Umbilical cord (tissue), 2 donors: ENCODE results near the gene PALM. TPM values are rescaled to one million over a fixed set of nuclear protein-coding genes. Genes with fewer than 3 reads are reported as not detected.
"Not testable (repeated sequence)": the region's sequence is repeated elsewhere in the genome, so short reads cannot be mapped to it uniquely, and the experiment has no call there.

ENCODE experiments used
- DNase-seq: peaks from one replicate; pipeline ENCODE4 v3.0.0-alpha.2; 2015; ENCODE audit warnings: low spot score
- total RNA-seq: library from RNA; depleted of rRNA; stranded (reverse); fragments of >200 nt; gene quantifications from one replicate; pipeline ENCODE4 v1.2.3, GENCODE V29; 2014; ENCODE audit warnings: low replicate concordance; ENCODE audit not compliant: insufficient read depth

The PALM gene
- total RNA-seq, 1 donor from 2014 or later, result 30.6 TPM

DNA sequence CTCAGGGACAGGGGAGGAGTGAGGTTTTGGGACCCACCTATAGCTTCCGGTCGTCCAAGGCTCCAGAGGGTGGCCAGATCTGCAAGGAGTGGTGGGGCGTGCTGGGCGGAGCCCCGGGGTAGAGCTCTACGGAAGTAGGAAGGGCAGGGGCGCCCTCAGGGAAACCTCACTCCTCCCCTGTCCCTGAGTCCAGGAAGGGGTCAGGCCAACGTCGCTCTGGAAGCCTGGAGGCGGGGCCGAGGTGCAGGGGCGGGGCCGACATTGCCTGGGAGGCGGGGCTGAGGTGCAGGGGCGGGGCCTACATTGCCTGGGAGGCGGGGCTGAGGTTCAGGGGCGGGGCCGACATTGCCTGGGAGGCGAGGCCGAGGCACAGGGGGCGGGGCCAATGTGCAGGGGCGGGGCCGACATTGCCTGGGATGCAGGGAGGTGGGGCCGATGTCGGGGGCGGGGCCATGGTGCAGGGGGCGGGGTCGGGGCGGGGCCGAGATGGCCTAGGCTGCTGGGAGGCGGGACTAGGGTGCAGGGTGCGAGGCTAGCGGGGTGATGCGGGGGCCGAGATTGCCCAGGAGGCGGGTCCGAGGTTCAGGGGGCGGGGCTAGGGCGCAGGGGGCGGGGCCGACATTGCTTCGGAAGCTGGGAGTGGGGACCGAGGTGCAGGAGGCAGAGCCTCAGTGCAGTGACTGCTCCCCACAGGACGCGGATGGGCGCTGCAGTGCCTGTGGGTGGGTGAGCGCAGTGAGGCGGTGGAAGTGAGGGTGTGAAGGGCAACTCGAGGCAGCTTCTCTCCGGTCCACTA is 4.9 kb upstream of the PALM start:
- no peak for DNase-seq

DNA sequence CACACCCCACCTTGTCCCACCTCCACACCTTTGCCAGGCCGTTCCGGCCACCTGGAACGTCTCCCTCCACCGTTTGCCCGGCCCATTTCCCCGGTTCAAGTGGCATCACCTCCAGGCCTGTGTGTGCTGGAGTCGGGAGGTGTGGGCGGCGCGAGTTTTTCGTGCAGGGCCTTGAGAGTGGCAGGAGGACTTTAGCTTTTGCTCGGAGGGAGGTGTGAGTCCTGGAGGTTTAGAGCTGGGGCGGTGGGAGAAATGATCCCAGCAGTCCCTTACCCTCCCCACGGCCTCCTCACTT is 4.3 kb upstream of the PALM start:
- no peak for DNase-seq

DNA sequence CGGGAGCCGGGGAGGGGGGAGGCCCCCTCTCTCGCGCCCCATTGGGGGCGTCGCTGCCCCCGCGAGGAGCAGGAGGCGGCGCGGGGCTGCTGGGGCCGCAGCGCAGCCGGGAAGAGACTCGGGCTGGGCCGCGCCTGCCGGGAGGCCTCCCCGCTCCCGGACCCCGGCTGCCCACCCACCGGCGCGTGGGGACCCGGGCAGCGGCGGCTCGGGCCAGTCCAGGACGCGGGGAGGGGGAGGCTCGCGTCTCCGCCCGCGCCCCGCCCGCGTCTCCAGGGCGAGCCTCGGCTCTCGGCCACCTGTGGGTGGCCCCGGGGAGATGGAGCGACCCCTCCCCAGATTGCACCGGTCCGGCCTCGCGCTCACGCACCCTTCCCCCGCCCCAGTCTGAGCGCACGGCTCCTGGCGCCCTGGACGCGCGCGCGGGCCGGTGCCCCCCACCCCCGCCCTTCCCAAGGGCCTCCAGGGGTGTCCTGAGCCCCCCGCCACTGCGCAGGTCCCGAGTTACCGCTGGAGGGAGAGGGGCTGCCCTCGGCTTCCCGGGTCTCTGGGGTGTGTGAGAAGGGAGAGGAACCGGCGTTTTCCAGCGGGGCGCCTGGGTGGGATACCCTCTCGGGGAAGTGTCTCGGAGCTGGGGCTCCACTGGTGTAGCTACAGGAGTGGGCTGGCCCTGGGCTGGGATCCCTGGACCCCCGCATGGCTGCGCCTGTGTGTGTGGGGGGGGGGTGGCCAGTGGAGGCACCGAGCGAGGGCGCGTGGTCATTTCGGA is 645 bp downstream of the PALM start:
- DNase-seq, result no peak

DNA sequence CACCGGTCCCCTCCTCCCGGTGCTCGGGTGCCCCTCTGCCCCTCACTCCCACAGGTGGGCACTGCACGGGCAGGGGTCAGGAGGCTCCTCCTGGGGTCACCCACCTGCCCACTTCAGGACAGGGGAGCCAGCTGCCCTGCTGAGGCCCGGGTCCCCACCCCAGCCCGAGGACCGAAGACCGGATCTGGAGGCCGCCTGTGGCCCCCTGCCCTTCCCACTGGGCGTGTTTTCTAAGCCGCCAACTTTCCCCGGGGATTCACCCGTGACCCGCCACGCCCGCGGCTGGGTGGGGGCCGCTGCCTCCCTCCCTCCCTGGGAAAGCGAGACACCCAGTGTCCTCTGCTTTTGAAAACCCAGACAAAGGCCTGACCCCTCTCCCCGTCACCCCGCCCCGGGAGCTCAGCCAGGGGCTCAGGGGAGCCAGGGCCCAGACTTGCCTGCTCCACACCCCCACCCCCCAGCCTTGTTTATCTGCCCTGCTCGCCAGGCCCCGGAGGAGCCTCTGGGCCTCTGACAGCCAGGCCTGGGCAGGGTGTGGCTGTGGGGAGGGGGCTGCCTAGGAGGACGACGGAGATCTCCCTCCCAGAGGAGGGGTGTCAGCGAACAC is 1.3 kb downstream of the PALM start:
- peak; percentile 71 for DNase-seq

DNA sequence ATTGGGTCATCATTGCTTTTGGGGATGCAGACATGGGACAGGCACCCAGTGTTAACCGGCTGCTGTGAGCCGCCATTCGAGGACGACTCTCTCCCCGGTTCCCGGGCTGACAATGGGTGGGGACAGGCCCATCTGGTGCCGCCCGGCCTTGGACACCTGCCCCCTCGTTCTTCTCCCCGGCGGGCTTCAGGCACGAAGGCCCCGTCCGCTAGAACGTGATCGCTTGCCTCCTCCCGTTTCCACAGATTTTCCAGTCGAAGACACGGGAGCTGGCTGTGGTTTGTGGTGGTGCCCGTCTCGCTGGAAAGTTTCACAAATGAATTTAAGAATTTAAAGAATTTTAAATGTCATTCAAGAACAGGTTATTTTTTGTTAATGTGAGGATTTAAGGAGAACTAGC is 2.0 kb downstream of the PALM start:
- no peak for DNase-seq

DNA sequence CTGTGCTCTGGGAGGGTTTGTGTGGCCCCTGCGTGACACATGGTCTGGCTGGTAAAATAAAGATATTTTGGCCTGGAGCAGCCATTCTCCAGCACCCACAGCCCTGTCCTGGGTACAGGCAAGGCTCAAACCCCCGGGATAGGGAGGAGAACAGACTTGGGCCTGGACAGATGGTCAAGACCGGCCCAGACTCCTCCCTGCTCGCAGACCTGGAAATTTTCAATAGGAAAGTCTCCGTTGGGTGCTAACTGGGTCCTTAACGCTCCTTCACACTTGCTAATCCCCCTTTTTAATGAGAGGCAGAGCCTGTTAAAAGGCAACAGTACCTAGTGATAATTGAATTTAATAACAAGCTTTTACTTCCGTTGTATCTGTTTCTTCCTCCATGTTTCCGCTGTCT is 2.5 kb downstream of the PALM start:
- no peak for DNase-seq

DNA sequence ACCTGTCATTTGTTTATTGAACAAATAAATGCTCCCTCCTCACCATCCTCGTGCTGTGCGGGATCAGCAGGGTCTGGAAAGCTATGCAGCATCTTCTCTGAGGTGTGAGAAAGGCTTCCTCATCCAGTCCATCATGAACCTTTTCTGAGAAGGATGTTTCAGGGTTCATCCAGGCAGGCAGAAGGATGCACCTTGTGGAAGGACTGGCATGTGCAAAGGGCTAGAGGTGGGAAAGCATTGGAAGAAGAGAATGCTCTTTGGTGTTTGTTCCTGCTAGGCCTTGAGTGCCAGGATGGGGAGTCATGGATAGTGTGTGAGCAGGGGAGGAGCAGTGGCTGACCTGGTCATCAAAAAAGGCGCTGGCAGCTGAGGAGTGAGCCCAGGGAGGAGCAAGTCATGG is 6.6 kb downstream of the PALM start:
- DNase-seq, result no peak

DNA sequence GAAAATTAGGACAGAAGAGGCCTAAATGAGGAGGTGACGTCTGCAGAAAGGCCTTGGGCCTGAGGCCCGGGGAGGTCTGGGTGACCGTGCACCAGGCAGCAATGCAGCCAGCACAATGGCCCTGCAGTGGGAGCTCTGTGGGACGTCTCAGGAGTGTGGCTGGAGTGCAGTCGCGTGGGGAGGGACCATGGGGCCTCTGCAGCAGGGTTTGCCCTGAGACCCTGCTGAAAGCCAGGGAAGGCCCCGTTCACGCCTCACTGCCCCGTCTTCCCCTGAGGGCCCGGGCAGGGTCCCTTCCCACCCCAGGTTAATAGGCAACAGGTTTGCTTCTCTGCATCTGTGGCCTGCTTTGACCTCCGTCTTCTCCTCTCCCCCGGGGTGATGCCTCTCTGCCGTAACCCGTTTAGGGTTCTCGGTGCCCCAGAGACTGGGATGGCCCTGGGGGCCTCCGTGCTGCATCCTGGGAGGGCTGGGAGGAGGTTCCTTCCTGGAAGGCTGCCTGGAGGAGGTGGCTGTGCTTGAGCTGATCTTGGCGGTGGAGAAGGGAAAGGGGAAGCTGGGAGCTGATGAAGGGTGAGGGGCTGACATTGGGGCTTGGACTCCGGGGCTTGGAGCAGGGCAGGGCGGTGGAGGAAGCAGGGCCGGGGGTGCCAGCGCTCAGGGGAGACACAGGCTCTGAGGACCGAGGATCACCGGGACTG is 9.7 kb downstream of the PALM start:
- DNase-seq, result no peak

DNA sequence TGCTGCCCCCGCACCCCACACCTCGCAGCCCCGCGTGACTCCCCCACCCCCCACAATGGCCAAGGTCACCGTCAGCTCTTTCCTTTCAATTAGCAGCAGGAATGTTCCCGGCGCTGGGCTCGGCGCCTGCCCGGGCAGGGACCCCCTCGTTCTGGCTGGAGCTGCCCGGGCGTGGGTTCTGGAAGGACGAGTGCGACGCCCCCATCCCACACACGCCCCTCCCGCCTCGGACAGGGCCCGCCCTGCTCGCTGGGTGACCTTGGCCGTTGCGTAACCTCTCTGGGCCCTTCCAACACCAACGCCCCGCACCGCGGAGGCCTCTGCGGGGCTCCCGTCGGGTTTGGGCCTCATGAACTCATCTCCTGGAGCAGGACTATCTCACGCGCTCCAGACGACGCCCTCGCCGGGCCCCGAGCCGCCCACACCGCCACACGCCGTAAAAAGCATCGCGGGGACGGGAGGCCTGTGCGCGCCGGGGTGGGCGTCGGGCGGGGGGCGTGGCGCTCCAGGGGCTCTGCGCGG is 10.3 kb downstream of the PALM start:
- peak; percentile 91 for DNase-seq

DNA sequence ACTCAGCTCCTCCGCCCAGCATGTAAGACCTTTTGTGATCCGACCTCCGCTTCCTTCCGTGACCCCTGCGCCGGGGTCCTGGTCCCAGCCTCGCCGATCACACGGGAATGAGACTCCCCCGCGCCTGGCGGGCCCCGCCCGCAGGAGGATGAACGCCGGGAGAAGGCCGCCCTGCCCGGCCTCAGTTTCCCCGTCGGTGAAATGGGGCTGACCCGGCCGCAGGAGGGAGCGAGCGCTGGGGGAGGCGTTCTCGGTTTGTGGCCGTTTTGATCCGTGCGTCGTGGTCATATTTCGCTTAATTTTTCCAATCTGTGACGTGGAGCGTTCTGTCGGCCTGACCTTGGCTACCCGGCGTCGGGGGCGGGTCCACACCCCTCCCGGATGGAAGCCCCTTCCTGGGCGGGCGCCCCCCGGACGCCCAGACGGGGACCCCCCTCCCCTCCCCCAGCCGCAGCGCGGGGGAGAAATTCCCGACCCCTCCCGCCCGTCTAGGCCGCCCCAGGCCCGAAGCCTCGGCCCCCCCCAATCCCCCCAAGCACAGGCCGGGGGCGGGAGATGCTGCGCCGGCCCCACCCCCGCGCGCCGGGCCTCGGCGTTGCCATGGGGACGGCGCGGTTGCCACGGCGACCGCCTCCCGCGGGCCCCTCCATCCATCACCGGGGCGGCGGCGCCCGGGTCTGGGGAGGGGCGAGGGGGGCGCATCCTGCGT is 11.1 kb downstream of the PALM start:
- DNase-seq, result peak; percentile 45

DNA sequence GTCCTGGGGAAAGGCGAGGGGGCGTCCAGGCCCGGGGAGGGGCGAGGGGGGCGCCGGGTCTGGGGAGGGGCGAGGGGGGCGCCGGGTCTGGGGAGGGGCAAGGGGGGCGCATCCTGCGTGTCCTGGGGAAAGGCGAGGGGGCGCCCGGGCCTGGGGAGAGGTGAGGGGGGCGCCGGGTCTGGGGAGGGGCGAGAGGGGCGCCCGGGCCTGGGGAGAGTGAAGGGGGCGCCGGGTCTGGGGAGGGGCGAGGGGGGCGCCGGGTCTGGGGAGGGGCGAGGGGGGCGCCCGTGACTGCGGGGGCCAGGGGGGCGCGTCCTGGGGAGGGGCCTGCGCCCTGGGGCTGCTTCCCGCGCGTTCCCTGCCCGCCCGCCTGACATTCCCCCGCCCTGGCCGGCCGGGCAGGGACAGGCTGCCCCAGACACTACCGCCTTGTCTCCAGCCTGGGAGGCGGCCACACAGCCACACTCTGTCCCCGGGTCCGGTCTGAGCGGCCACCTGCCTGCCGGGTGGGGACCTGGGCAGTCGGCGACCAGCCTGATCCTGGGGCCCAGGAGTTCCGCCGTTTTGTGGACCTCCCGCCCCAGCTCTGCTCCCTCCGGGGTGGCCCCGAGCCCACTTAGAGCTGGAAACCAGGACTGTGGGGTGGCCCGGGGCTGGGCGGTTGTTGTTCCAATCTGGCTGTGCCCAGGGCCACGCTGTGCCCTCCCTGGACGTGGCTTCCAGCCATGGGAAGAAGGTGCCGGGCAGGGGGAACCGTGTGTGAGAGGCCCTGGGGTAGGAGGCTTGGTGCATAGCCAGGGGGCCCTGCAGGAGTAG is 11.8 kb downstream of the PALM start:
- DNase-seq, result no peak

DNA sequence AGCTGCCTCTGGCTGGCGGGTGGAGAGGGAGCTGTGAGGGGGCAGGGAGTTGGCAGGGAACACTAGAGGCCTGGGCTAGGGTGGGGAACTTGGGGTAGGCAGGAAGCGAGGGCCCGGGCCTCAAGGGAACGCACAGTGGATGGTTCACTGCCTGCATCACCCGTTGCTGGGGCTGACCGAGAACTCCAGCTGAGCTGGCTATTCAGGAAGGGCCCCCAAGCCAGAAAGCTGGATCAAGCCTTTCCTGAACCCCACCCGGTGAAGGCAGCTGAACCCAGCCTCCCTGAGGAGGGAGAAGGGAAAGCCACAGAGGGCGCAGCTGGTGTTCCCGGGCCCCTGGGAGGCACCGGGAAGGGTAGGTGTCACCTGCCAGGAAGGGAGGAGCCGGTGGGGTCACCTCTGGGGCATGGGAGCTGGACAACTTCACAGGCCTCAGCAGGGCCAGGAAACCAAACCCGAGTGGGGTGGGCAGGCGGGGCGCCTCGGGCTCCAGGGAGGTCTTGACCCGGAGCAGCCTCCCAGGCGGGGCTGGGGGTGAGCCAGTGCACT is 13.9 kb downstream of the PALM start:
- peak; percentile 79 for DNase-seq

DNA sequence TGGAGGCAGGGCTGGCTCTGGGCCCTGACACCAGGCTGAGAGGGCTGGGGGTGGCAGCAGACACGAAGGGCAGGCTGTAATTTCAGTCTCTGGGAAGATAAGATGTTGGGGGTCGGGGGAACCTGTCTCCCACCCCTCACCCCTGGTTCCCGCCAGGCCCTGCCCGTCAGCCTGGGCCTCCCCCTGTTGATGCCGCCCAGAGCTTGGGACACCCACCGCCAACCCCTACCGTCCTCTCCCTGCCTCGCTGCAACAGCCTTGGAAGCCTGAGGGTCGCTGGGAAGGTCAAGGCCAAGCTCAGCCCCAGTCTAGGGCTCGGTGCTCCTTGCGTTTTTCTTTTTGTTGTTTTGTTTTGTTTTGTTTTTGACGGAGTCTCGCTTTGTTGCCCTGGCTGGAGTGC is 14.5 kb downstream of the PALM start:
- no peak for DNase-seq

DNA sequence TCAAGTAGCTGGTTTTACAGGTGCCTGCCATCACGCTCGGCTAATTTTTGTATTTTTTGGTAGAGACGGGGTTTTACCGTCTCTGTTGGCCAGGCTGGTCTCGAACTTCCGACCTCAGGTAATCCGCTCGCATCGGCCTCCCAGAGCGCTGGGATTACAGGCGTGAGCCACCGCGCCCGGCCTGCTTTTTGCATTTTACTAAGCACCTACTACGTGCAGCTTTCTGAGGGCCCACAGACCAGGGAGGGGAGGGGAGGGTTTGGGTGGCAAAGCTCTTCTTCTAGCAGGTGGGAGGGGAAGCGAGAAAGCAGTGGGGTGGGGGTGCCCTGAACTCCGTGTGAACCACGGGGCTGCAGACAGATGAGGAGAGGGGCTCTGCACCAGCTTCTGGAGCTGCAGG is 15.0 kb downstream of the PALM start:
- no peak for DNase-seq

DNA sequence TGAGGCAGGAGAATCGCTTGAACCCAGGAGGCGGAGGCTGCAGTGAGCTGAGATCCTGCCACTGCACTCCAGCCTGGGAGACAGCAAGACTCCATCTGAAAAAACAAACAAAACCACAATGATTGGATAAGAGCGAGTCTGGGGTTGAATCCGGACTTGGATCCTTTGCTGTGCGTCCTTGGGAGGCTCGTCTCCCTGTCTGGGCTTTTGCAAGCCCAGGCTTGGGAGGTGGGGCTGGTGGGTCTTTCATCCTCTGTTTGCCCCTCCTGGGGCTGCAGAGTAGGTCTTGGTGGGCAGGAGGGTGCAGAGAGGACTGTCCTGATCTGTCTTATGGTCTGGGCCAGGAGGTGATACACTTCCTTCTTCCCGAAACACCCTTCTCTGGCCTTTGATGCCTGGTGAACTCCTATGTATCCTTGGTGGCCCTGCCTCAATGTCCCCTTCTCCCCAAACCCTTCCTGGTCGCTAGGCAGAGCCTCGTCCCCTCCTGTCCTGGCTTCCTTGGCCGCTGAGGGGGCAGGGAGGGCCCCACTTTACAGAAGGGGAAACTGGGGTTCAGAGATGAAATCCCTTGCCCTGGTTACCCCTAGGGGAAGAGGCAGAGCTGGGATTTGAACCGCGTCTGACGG is 16.8 kb downstream of the PALM start:
- no peak for DNase-seq

DNA sequence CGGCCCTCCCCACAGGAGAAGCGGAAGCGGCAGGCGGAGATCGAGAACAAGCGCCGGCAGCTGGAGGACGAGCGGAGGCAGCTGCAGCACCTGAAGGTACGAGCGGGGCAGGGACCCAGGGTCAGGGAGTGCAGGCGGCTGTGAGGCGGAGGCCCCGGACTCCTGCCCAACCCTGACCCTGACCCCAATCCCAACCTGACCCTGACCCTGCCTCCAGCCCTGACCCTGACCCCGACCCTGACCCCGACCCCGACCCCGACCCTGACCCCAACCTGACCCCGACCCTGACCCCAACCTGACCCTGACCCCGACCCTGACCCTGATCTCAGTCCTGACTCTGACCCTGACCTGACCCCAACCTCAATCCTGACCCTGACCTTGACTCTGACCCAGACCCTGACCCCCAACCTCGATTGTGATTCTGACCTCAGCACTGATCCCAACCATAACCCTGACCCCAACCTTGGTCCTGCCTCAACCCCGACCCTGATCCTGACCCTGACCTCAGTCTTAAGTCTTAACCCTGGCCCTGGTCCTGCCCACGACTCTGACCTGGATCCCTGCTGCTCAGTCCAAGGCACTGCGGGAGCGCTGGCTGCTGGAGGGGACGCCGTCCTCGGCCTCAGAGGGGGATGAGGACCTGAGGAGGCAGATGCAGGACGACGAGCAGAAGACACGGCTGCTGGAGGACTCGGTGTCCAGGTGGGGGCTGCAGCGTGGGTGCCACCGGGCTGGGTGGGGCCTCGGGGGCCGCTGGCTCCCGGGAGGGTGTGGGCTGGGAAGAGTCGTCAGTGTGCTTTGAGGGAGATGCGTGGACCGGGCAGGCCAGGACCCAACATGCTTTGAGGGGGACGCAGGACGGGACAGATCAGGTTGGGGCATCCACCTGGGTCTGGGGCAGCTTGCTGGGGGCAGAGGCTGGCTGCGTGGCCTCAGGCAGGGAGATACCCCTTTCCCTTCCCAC is 18.5 kb downstream of the PALM start:
- DNase-seq, result no peak

DNA sequence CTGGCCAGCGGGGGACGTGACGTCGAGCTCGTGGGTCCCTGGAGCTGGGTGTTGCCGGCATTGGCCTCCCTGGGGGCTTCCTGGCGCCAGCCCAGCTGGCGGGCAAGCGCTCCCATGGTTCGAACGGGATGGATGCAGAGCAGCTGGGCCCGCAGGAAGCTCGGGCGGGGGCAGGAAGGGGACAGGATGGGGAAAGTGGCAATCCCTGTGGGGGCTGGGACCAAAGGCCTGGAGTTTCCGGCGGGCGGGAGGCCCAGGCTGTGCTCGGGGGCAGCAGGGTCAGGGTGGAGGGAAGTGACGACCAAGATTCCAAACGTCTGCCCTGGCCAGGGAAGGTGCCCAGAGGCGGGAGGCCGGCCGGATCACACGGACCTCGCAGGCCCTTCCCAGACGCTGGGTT is 19.3 kb downstream of the PALM start:
- DNase-seq, result peak; percentile 54

DNA sequence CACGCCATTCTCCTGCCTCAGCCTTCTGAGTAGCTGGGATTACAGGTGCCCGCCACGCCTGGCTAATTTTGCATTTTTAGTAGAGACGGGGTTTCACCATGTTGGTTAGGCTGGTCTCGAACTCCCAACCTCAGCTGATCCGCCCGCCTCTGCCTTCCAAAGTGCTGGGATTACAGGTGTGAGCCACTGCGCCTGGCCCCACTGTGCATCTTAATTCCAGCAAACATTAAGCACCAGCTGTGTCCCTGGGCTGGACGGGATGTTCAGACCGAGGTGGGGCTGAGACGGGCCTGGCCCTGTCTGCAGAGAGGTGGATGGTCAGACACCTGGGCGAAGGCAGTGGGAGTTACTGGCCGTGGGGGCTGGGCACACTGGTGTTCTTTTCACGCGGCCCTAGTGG is 20.8 kb downstream of the PALM start:
- not testable (repeated sequence) for DNase-seq
